GM19239 (cell line): ENCODE measurements around the gene MARCO.

Source experiments
- DNase-seq: peaks from one replicate; pipeline ENCODE4 v3.0.0; 2011; ENCODE audit warnings: low spot score; ENCODE audit not compliant: insufficient read length
- FAIRE-seq: peaks from 2 replicates; lab custom pipeline; 2011; peaks lifted over from hg19 to GRCh38; lab: Jason Lieb, UNC

Gene MARCO

GRCh38 chr2:118942031-118942430, at the start of gene MARCO:
Gene MARCO, plus strand, starts transcription at chr2:118942194. Its CDS starts 107 bp downstream, at chr2:118942301.
- FAIRE-seq, result no peak
- DNase-seq, result no peak

GRCh38 chr2:118893100-118893499, 48.9 kb upstream of the MARCO start:
- no peak for DNase-seq
- no peak for FAIRE-seq

GRCh38 chr2:118902266-118903028, 39.5 kb upstream of the MARCO start:
- FAIRE-seq (no peak), DNase-seq (no peak)

- no peak for FAIRE-seq
- no peak for DNase-seq
Observed at GRCh38 chr2:118903029-118903351, 39.0 kb upstream of the MARCO start.

GRCh38 chr2:118903551-118904479, 38.2 kb upstream of the MARCO start:
- FAIRE-seq (no peak), DNase-seq (no peak)

- FAIRE-seq (no peak), DNase-seq (no peak)
Observed at GRCh38 chr2:118905206-118905605, 36.8 kb upstream of the MARCO start.

- no peak for DNase-seq
- FAIRE-seq, result no peak
Observed at GRCh38 chr2:118906186-118906585, 35.8 kb upstream of the MARCO start.

GRCh38 chr2:118907759-118908158, 34.2 kb upstream of the MARCO start:
- DNase-seq (no peak), FAIRE-seq (no peak)

- DNase-seq (no peak), FAIRE-seq (no peak)
Observed at GRCh38 chr2:118909191-118909590, 32.8 kb upstream of the MARCO start.

GRCh38 chr2:118911166-118911856, 30.7 kb upstream of the MARCO start:
- no peak for DNase-seq
- no peak for FAIRE-seq

- FAIRE-seq (no peak), DNase-seq (no peak)
Observed at GRCh38 chr2:118911936-118912335, 30.1 kb upstream of the MARCO start.

GRCh38 chr2:118913131-118913802, 28.7 kb upstream of the MARCO start:
- FAIRE-seq (no peak), DNase-seq (no peak)

- DNase-seq, result no peak
- FAIRE-seq, result no peak
Observed at GRCh38 chr2:118913803-118914645, 28.0 kb upstream of the MARCO start.

GRCh38 chr2:118914721-118915453, 27.1 kb upstream of the MARCO start:
- FAIRE-seq (no peak), DNase-seq (no peak)

- DNase-seq, result no peak
- FAIRE-seq, result no peak
Observed at GRCh38 chr2:118918017-118918416, 24.0 kb upstream of the MARCO start.

GRCh38 chr2:118921646-118922045, 20.3 kb upstream of the MARCO start:
- FAIRE-seq (no peak), DNase-seq (no peak)

- DNase-seq (no peak), FAIRE-seq (no peak)
Observed at GRCh38 chr2:118922254-118922653, 19.7 kb upstream of the MARCO start.

GRCh38 chr2:118923371-118923770, 18.6 kb upstream of the MARCO start:
- FAIRE-seq (no peak), DNase-seq (no peak)

- FAIRE-seq (no peak), DNase-seq (no peak)
Observed at GRCh38 chr2:118925476-118925875, 16.5 kb upstream of the MARCO start.
